GM18951 (cell line): Measurements from ENCODE around the gene WDR5B.

Experiments used
- POLR2A ChIP-seq: IDR thresholded peaks from 4 replicates; pipeline ENCODE4 v1.6.1; 2011; ENCODE audit warnings: mild to moderate bottlenecking; ENCODE audit not compliant: insufficient read length, insufficient read depth; ENCODE audit errors: extremely low read depth
- in situ Hi-C: fragments of 300-500 bp; cut with MboI; formaldehyde crosslinking; loops from one replicate; pipeline ENCODE4 v1.12.0; 2022; ENCODE audit warnings: low sequenced_read_pairs, mixed read lengths, inconsistent platforms; ENCODE audit not compliant: unreplicated experiment

The WDR5B gene

GRCh38 chr3:122427857-122428471 is 12.1 kb upstream of the WDR5B start:
- TF ChIP-seq POLR2A, result no peak

GRCh38 chr3:122421836-122422235 is 6.0 kb upstream of the WDR5B start:
- in situ Hi-C loops, result loop anchor here (25.0 kb wide), 1 partner anchor 615 kb away; the partner anchor contains the start of gene SEMA5B
- TF ChIP-seq POLR2A, result no peak

More at GRCh38 chr3:122427857-122428471, 12.1 kb upstream of the WDR5B start:
- in situ Hi-C loops, result loop anchor here (25.0 kb wide), 1 partner anchor 259 kb away; the partner anchor contains the start of gene PARP14

DNA sequence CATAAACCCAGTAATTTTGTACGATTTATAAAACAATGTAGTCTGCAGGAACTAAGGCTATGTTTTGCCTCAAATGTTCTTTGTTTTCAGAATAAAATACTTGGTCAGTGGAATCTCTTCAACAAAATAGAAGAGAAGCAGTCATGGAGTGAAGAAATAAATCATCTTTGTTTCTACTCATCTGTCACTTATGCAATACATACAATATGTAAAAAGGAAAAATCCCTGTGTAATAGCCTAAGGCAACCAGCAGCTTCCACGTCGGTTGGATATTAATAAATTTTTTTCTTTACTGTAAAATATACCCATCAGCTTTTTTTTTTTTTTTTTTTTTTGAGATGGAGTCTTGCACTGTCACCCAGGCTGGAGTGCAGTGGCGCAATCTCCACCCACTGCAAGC is 5.2 kb upstream of the WDR5B start:
- in situ Hi-C loops, result loop anchor here (25.0 kb wide), 1 partner anchor 616 kb away; the partner anchor contains the start of gene SEMA5B
- no peak for TF ChIP-seq POLR2A

GRCh38 chr3:122416966-122417365 is 1.1 kb upstream of the WDR5B start:
- in situ Hi-C loops, result loop anchor here (25.0 kb wide), 1 partner anchor 620 kb away; the partner anchor contains the start of gene SEMA5B
- TF ChIP-seq POLR2A, result no peak

DNA sequence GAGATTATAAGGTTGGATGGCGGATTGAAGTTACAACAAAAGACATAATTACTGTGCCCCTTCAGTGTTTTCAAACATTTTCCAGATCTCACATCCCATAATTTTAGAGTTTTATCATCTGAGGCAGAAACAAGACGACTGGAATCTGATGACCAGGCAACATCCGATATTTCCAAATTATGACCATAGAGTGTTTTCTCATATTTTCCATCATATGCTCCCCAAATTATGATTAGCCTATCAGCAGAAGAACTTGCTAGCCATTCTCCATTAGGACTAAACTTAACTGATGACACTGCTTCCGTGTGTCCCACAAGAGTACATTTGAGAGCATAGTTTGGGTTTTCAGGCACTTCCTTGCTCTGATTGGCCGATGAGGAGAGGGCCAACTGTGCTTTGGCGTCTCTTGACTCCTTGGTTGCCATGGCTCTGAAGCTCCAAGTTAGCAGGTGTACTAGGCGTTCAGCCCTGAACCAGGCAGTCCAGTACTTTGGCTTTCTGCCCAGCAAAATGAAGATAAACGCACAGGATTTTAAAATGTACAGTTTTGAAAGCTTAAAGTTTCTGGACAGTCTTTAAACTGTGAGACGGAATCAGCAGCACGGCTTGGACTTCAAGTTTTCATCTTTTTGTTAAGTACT is 638 bp downstream of the WDR5B start:
- TF ChIP-seq POLR2A, result no peak
- in situ Hi-C loops, result loop anchor here (25.0 kb wide), 1 partner anchor 622 kb away; the partner anchor contains the start of gene SEMA5B

DNA sequence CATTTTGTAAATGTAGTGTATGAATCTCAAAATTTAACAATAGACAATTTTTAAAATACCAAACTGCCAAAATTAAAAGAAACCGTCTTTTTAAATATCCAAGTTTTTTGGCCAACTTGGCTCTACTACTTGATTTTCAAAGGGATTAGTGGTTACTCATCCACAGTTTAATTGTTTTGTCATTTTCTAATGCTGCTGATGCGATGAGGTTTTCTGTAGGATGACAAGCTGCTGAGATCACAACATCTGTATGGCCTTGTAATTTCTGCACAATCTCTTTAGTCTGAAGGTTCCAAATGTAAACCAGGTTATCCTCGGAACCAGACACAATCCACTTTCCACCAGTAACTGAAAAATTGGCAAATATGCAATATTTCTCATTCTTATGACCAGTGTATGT is 1.5 kb downstream of the WDR5B start:
- no peak for TF ChIP-seq POLR2A
- in situ Hi-C loops, result loop anchor here (25.0 kb wide), 1 partner anchor 623 kb away; the partner anchor contains the start of gene SEMA5B

DNA sequence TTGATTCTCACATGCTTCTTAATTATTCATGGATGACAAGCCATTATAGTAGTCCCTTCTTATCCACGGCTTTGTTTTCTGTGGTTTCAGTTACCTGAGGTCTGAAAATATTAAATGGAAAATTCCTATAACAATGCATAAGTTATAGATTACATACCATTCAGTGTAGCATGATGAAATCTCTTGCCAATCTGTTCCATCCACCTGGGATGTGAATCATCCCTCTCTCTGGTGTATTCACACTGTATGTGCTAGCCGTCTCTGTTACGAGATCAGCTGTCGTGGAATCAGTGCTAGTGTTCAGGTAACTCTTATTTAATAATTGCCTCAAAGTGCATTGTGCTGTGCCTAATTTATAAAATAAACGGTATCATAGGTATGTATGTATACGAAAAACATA is 5.2 kb downstream of the WDR5B start:
- in situ Hi-C loops, result loop anchor here (25.0 kb wide), 1 partner anchor 627 kb away; the partner anchor contains the start of gene SEMA5B

GRCh38 chr3:122410111-122410510 is 5.8 kb downstream of the WDR5B start:
- in situ Hi-C loops, result loop anchor here (25.0 kb wide), 1 partner anchor 627 kb away; the partner anchor contains the start of gene SEMA5B
- no peak for TF ChIP-seq POLR2A

More for the DNA sequence above, 5.2 kb downstream of the WDR5B start:
- TF ChIP-seq POLR2A, result no peak

GRCh38 chr3:122409446-122409845 is 6.4 kb downstream of the WDR5B start:
- in situ Hi-C loops, result loop anchor here (25.0 kb wide), 1 partner anchor 628 kb away; the partner anchor contains the start of gene SEMA5B
- no peak for TF ChIP-seq POLR2A

GRCh38 chr3:122407946-122408345 is 7.9 kb downstream of the WDR5B start:
- in situ Hi-C loops, result loop anchor here (25.0 kb wide), 1 partner anchor 629 kb away; the partner anchor contains the start of gene SEMA5B
- TF ChIP-seq POLR2A, result no peak

DNA sequence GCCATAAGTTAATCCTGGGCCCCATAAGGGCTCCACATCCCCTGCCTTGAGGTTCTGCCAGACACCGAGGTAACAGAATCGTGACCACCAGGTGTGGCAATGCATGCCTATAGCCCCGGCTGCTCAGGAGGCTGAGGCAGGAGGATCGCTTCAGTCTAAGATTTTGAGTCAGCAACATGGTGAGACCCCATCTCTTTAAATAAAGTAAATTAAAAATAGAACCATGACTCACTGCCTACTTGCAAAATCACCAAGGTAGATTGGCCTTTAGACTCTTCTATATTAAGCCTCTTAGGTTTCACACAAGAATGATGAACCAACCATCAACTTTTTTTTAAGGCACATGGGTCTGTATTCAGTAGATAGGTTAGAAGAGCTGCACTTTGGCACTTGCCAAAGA is 9.7 kb downstream of the WDR5B start:
- in situ Hi-C loops, result loop anchor here (25.0 kb wide), 1 partner anchor 631 kb away; the partner anchor contains the start of gene SEMA5B
- no peak for TF ChIP-seq POLR2A

DNA sequence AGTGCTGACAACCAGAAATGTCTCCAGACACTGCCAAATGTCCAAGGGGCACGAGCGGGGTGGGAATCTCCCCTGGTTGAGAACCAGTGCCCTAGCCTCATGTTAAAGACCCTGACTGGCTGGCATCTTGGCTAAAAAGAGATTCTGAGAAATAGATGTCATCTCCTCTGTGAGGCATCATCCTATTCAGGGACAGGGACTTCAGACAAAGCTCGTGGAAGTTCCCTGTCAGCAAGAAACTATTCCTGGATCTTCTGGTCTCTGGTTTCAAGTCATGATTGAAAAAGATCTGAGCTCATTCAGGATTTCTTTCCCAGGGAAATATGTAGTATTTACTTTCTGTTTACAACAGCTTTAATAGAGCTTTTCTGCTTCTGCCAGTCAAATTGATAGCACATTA is 10.8 kb downstream of the WDR5B start:
- no peak for TF ChIP-seq POLR2A

DNA sequence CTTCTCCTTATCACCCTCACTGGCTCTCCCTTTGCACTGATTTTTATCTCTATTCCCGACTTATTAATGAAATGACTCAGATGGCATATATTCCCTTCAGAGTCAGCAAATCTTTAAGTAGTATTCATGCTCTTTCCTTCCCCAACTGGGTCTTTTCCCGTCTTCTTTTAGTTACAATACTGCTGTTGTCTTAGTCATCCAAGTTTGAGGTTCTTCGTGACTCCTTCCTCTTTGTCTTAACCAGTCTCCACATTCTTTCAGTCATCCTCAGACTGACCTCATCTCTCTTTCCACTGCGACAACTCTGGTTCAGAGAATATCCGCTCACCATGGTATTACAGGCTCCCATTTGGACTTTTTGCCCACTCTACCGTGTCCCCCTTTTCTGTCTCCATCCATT is 12.4 kb downstream of the WDR5B start:
- TF ChIP-seq POLR2A, result no peak
- in situ Hi-C loops, result loop anchor here (25.0 kb wide), 1 partner anchor 634 kb away; the partner anchor contains the start of gene SEMA5B

More for the DNA sequence above, 10.8 kb downstream of the WDR5B start:
- in situ Hi-C loops, result loop anchor here (25.0 kb wide), 1 partner anchor 632 kb away; the partner anchor contains the start of gene SEMA5B
